HL-60/S4 treated with retinoic acid at 250 ng/mL for 4 days and 3 days (cell line): ENCODE measurements around the gene SLC7A1.

Source experiments
- in situ Hi-C: fragments of 300-500 bp; cut with MboI; formaldehyde crosslinking; loops from 2 replicates; pipeline ENCODE4 v1.7.0; 2022; ENCODE audit warnings: low sequenced_read_pairs

SLC7A1 gene

GRCh38 chr13:29532821-29533220 lies 62.7 kb downstream of the SLC7A1 start:
- in situ Hi-C loops: no loop called here

- in situ Hi-C loops: no loop called here
Observed at GRCh38 chr13:29532116-29532515, 63.4 kb downstream of the SLC7A1 start.

- in situ Hi-C loops: no loop called here
Observed at GRCh38 chr13:29530901-29531300, 64.6 kb downstream of the SLC7A1 start.

- in situ Hi-C loops: no loop called here
Observed at GRCh38 chr13:29529754-29530153, 65.7 kb downstream of the SLC7A1 start.

GRCh38 chr13:29527916-29528315 lies 67.6 kb downstream of the SLC7A1 start:
- in situ Hi-C loops: no loop called here

- in situ Hi-C loops: no loop called here
Observed at GRCh38 chr13:29527511-29527910, 68.0 kb downstream of the SLC7A1 start.

GRCh38 chr13:29526741-29527140 lies 68.7 kb downstream of the SLC7A1 start:
- in situ Hi-C loops: no loop called here

- in situ Hi-C loops: no loop called here
Observed at GRCh38 chr13:29525757-29526156, 69.7 kb downstream of the SLC7A1 start.

- in situ Hi-C loops: loop anchor here (25.0 kb wide), 2 partner anchors 188 to 588 kb away; no protein-coding TSS in a partner anchor
Observed at GRCh38 chr13:29524641-29525040, 70.8 kb downstream of the SLC7A1 start.

GRCh38 chr13:29524176-29524575 lies 71.3 kb downstream of the SLC7A1 start:
- in situ Hi-C loops: loop anchor here (25.0 kb wide), 2 partner anchors 188 to 588 kb away; no protein-coding TSS in a partner anchor

GRCh38 chr13:29523199-29523961 lies 72.1 kb downstream of the SLC7A1 start:
- in situ Hi-C loops: loop anchor here (25.0 kb wide), 2 partner anchors 189 to 589 kb away; no protein-coding TSS in a partner anchor

- in situ Hi-C loops: loop anchor here (25.0 kb wide), 2 partner anchors 190 to 590 kb away; no protein-coding TSS in a partner anchor
Observed at GRCh38 chr13:29522044-29522685, 73.3 kb downstream of the SLC7A1 start.

- in situ Hi-C loops: loop anchor here (25.0 kb wide), 2 partner anchors 191 to 591 kb away; no protein-coding TSS in a partner anchor
Observed at GRCh38 chr13:29521336-29521735, 74.2 kb downstream of the SLC7A1 start.

- in situ Hi-C loops: loop anchor here (25.0 kb wide), 2 partner anchors 192 to 592 kb away; no protein-coding TSS in a partner anchor
Observed at GRCh38 chr13:29520671-29521070, 74.8 kb downstream of the SLC7A1 start.

GRCh38 chr13:29519921-29520320 lies 75.6 kb downstream of the SLC7A1 start:
- in situ Hi-C loops: loop anchor here (25.0 kb wide), 2 partner anchors 192 to 592 kb away; no protein-coding TSS in a partner anchor

- in situ Hi-C loops: loop anchor here (25.0 kb wide), 2 partner anchors 195 to 595 kb away; no protein-coding TSS in a partner anchor
Observed at GRCh38 chr13:29516880-29517279, 78.6 kb downstream of the SLC7A1 start.

- in situ Hi-C loops: loop anchor here (25.0 kb wide), 2 partner anchors 196 to 596 kb away; no protein-coding TSS in a partner anchor
Observed at GRCh38 chr13:29516012-29516411, 79.5 kb downstream of the SLC7A1 start.

GRCh38 chr13:29515372-29515771 lies 80.1 kb downstream of the SLC7A1 start:
- in situ Hi-C loops: loop anchor here (25.0 kb wide), 2 partner anchors 197 to 597 kb away; no protein-coding TSS in a partner anchor

- in situ Hi-C loops: loop anchor here (25.0 kb wide), 2 partner anchors 197 to 597 kb away; no protein-coding TSS in a partner anchor
Observed at GRCh38 chr13:29514720-29515310, 80.7 kb downstream of the SLC7A1 start.

- in situ Hi-C loops: loop anchor here (25.0 kb wide), 2 partner anchors 198 to 598 kb away; no protein-coding TSS in a partner anchor
Observed at GRCh38 chr13:29513981-29514719, 81.3 kb downstream of the SLC7A1 start.
